SK-N-MC (cell line): ENCODE data around the gene EXO1.
A peak's percentile ranks its signal among the peaks of the same experiment; 100 is the strongest.

Experiments
- DNase-seq: peaks from one replicate; pipeline ENCODE4 v3.0.0-alpha.2; 2011; ENCODE audit warnings: low read depth, low spot score
- H3K27ac ChIP-seq: fragments of 200-600 bp; sonication (generic); 2 replicates; pipeline ENCODE4 v1.5.1; 2016; ENCODE audit warnings: mixed run types
- H3K36me3 ChIP-seq: fragments of 200-600 bp; sonication (generic); 2 replicates; pipeline ENCODE4 v1.6.1; 2017; ENCODE audit warnings: antibody characterized with exemption, low read length, mixed read lengths; ENCODE audit not compliant: insufficient read depth
- H3K4me3 ChIP-seq: fragments of 200-600 bp; sonication (generic); 2 replicates; pipeline ENCODE4 v1.5.1; 2016
- H3K9ac ChIP-seq: fragments of 200-600 bp; sonication (generic); 2 replicates; pipeline ENCODE4 v1.8.0; 2017; ENCODE audit warnings: mixed run types, mixed read lengths; ENCODE audit not compliant: insufficient read length
- H3K9me3 ChIP-seq: fragments of 200-600 bp; sonication (generic); 2 replicates; pipeline ENCODE4 v1.6.1; 2017; ENCODE audit warnings: low read depth, mild to moderate bottlenecking, antibody characterized with exemption, low read length, moderate library complexity, mixed read lengths
- EZH2 ChIP-seq: fragments of 200-600 bp; sonication (generic); IDR thresholded peaks from one replicate; pipeline ENCODE4 v1.6.1; 2017; ENCODE audit warnings: antibody characterized with exemption
- FOXP2 ChIP-seq: optimal IDR thresholded peaks from 2 replicates; pipeline ENCODE3; 2011; ENCODE audit warnings: mild to moderate bottlenecking, moderate library complexity; ENCODE audit not compliant: insufficient read depth; ENCODE audit errors: extremely low read length, control extremely low read depth
- POLR2AphosphoS5 ChIP-seq: IDR thresholded peaks from 2 replicates; pipeline ENCODE4 v1.6.1; 2012; ENCODE audit warnings: mild to moderate bottlenecking, low read depth, low read length, borderline replicate concordance

EXO1 gene

GRCh38 chr1:241827264-241827663, 20.7 kb upstream of the EXO1 start:
- no peak for DNase-seq
- Histone ChIP-seq H3K9me3 (no peaks in the 10 kb centered on the region), H3K9ac (no peak overlapping the region), H3K4me3 (no peak overlapping the region), H3K27ac (no peak overlapping the region), H3K36me3 (no peaks in the 10 kb centered on the region)
- TF ChIP-seq POLR2AphosphoS5 (no peak), EZH2 (no peak), FOXP2 (no peak)

GRCh38 chr1:241828463-241829021, 19.5 kb upstream of the EXO1 start:
- DNase-seq: no peak
- no peaks in the 10 kb centered on the region for H3K9me3 ChIP-seq
- no peaks in the 10 kb centered on the region for H3K36me3 ChIP-seq
- TF ChIP-seq POLR2AphosphoS5: no peak
- TF ChIP-seq EZH2: no peak
- TF ChIP-seq FOXP2: no peak
- peak overlapping the region; percentile 11; the same call in 1 of the 2 replicates for H3K4me3 ChIP-seq
- H3K9ac ChIP-seq: no peak overlapping the region
- H3K27ac ChIP-seq: peak overlapping the region; percentile 75; the same call in 1 of the 2 replicates

- Histone ChIP-seq H3K27ac (no peak overlapping the region), H3K9ac (no peak overlapping the region), H3K36me3 (no peaks in the 10 kb centered on the region), H3K4me3 (no peak overlapping the region), H3K9me3 (no peaks in the 10 kb centered on the region)
- no peak for DNase-seq
- no peak for TF ChIP-seq EZH2
- TF ChIP-seq FOXP2: no peak
These were observed 18.5 kb upstream of the EXO1 start for GRCh38 chr1:241829468-241829867.

- peak; percentile 48 for DNase-seq
- Histone ChIP-seq H3K4me3 (peak overlapping the region; percentile 20; the same call in 1 of the 2 replicates), H3K9me3 (no peaks in the 10 kb centered on the region), H3K9ac (peak overlapping the region; percentile 57), H3K36me3 (no peaks in the 10 kb centered on the region), H3K27ac (no peak overlapping the region)
- TF ChIP-seq EZH2 (no peak), FOXP2 (no peak), POLR2AphosphoS5 (no peak)
These were observed 13.1 kb upstream of the EXO1 start for GRCh38 chr1:241834733-241835377.

- 0 out of 2 replicates have a peak overlapping the region, but pooled peaks have one; percentile 16 for H3K27ac ChIP-seq
- no peak for TF ChIP-seq POLR2AphosphoS5
- TF ChIP-seq EZH2: no peak
- no peak for TF ChIP-seq FOXP2
- H3K9ac ChIP-seq: no peak overlapping the region
- no peak overlapping the region for H3K4me3 ChIP-seq
- no peaks in the 10 kb centered on the region for H3K9me3 ChIP-seq
- no peaks in the 10 kb centered on the region for H3K36me3 ChIP-seq
- DNase-seq: no peak
These were observed 11.1 kb upstream of the EXO1 start for GRCh38 chr1:241836941-241837340.

GRCh38 chr1:241837416-241837815, 10.6 kb upstream of the EXO1 start:
- no peak for TF ChIP-seq FOXP2
- TF ChIP-seq EZH2: no peak
- TF ChIP-seq POLR2AphosphoS5: no peak
- DNase-seq: no peak
- Histone ChIP-seq H3K27ac (no peak overlapping the region), H3K9ac (no peak overlapping the region), H3K36me3 (no peaks in the 10 kb centered on the region), H3K9me3 (no peaks in the 10 kb centered on the region), H3K4me3 (no peak overlapping the region)

- Histone ChIP-seq H3K4me3 (no peak overlapping the region), H3K9me3 (no peaks in the 10 kb centered on the region), H3K9ac (no peak overlapping the region), H3K27ac (no peak overlapping the region), H3K36me3 (no peaks in the 10 kb centered on the region)
- DNase-seq: no peak
- TF ChIP-seq POLR2AphosphoS5 (no peak), EZH2 (no peak), FOXP2 (no peak)
These were observed 10.1 kb upstream of the EXO1 start for GRCh38 chr1:241837901-241838300.

- Histone ChIP-seq H3K9me3 (no peaks in the 10 kb centered on the region), H3K9ac (no peak overlapping the region), H3K27ac (no peak overlapping the region), H3K36me3 (no peaks in the 10 kb centered on the region), H3K4me3 (no peak overlapping the region)
- no peak for DNase-seq
- TF ChIP-seq EZH2 (no peak), FOXP2 (no peak), POLR2AphosphoS5 (no peak)
These were observed 9.1 kb upstream of the EXO1 start for GRCh38 chr1:241838897-241839296.

GRCh38 chr1:241839369-241839979, 8.5 kb upstream of the EXO1 start:
- Histone ChIP-seq H3K36me3 (no peaks in the 10 kb centered on the region), H3K27ac (no peak overlapping the region)

More at GRCh38 chr1:241839369-241839979, 8.5 kb upstream of the EXO1 start:
- H3K9me3 ChIP-seq: no peaks in the 10 kb centered on the region
- DNase-seq: no peak
- no peak overlapping the region for H3K4me3 ChIP-seq
- TF ChIP-seq EZH2 (no peak), FOXP2 (no peak), POLR2AphosphoS5 (no peak)
- no peak overlapping the region for H3K9ac ChIP-seq
